RPMI8226 (cell line): ENCODE results near the gene PTPRG.

ENCODE experiments used
- DNase-seq: peaks from one replicate; pipeline ENCODE4 v3.0.0-alpha.2; 2015

The PTPRG gene

DNA sequence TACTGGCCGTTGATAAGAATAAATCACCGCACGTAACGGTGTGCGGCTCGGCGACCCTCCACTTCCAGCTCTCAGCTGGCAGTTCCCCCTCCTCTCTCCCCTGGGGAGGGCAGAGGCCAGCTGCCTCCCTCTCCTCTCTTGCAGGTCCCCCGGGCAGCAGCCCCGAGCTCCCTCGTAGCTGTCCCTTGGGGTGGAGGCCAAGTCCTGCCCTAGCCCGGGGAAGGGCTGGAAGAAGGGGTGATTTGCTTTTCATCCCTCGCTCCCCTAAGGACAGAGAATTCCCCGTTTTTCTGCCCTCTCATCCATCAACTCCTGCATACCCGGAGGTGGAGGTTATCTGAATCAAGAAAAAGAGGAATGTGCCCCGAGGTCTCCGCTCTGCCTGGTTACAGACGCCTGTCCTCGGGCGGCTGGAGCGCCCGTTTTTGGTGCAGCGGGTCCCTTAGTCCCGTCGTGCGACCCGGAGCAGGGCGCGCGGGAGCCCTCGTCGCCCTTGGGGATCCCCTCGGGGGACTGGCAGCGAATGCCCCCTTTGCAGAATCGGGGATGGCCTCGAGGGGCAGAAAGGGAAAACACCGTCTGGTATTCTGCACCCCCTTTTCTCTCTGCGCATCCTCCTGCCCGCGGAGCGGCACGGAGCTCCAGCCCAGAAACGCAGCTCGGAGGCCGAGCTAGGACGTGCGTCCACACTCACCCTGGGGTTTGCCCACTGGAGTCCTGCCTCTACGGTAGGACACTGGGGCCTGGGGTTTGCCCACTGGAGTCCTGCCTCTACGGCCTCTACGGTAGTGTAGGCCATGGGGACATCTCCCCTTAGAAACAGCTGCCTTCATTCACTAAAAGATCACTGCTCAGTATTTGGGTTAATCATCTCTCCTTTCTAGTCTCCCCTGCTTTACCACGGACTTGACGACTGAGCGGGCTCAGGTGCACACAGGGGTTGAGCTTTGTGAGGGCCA lies 2.2 kb downstream of the PTPRG start:
- no peak for DNase-seq

DNA sequence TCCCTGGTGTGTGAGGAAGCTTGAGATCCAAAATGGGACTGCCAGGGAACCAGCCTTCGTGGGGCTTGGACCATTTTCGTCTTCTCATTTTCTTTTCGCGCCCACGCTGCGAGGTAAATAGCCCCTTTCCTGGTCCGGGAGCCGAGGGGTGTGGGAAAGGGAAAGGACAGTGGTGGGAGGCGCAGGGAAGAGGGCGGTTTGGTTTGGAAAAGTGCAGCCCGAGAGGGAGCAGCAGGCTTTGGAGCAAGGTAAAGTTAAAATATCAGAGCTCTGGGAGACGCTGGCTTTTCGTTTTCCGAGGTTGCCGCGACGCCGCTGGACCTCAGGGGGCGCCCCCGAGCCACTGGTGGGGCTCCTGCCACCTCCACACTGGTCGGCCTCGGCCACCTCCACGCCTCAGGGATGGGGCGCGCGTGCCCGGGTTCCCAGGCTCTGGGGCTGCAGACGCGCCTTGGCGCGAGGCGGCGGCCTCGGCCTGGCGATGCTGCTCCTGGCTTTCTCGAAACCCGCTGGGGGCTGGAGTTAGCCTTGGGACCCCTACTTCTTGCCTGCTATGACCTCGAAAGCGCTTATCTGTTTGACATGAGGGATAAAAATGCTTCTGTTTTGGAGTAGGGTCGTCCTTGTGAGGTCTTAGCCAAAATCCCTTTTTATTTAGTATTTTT lies 3.2 kb downstream of the PTPRG start:
- peak; percentile 21 for DNase-seq

DNA sequence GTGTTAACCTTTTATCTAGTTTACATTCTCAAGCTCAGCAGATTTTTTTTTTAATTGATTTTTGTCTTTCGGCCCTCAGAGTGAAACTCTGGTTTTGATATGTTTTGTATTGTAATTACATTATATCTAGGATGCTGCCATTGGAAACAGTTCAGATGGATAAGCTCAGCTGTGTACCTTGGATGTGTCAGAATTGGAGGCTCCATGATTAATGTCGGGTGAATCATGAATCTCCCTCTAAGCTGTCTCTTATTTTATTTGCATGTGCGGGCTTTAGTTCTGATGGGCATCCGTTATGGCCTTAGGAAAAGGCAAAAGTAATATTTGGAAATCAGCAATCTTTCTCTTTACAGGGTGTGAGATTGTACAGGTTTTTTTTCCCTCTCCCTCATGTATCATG lies 4.2 kb downstream of the PTPRG start:
- no peak for DNase-seq

DNA sequence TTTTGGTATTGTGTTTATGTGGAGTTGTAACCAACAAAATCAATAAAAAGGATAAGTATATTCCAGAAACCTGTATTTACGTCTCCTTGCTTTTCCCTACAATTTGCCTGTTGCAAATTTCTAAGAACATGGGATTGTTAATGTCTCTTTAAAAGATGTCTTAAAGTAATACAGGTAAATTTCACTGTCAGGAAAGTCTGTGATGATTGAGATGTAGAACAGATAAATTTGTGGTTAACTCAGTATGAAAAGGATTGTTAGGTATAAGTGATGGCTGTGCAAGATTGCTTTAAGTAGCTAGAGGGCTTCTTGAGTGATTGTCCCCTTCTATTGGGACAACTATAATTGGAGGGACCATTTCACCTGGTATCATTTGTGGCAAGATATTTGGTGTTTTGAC lies 6.8 kb downstream of the PTPRG start:
- no peak for DNase-seq

DNA sequence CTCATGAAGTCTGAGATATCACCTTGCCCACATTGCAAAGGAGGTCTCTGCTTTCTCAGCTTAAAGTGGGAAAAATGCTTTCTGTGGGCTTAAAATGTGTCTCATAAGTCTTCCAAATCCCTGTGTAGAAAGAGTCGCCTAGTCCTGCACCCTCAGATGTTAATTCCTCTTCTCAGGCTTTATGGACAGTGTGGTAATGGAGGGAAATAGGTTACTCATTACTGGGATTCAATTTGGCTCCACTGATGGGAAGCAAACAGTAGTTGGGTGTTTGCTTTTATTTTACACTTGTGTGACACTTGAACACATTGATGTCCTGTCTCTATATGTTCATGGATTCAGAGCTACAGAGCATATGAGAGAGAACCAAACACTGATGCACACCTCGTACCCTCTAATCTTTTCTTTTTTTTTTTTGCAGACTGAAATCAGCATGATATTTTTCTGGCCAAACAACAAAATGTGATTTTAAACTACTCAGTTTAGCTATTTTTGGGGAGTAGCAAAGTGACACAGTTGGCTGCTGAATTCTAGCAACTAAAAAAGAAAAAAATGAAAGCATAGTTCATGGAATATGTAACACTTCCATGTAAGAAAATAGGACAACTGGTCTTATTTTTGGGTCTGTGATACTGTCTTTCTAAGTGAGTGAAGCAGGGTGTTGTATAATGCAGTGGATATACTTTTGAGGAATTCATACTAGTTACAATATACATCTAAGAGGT lies 8.6 kb downstream of the PTPRG start:
- no peak for DNase-seq

DNA sequence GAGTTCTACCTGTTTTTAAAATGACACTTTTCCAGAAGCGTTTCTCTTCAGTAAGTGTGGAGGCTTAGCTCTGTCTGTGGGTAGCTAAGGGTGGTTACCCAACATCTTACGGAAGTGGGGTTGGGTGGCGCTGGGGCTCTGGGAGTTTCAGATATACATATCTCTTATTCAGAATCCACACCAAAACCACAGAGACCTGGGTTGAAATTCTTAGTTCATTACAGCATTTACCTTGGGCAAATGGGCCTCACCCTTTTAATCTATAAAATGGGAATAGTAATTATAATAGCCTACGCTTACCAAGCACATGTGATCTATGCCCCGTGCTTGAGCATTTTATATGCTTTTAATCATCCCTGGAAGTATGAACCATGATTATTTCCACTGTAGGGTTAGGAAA lies 9.4 kb downstream of the PTPRG start:
- no peak for DNase-seq

DNA sequence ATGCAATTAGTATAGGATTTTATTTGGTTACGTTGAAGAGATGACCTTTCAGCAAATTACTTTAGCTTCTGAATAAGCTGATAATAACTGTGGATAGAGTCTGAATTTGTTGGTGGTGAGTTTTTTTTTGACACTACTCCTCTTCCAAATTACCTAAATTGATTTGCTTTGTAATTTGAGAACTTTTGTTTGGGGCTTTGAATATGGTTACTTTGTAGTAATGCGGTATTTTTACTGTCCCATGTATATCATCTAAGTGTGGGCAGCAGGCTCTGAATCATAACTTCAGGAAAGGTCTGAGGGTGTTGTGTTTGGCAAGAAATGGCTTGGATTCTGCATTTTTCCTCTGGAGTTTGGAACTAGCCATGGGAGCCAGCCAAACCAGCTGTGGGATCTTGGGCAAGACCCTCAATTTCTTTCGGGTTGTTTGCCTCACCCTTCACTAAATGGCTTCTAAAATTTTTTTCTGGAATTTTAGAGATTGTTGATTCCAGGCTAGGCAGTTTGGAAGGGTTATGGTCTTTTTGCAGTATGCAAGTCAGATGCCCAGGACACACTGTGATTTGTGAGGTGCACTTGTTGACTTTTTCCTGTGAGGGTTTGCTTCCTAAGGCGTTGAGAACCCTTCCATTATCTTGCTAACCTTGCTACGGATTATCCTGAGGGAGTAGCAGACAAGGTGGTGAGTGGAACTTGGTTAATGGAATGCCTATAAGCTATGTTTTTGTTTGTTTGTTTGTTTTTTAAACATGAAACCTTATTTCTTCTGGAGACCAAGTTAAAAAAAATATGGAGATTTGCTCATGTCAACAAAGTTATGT lies 10.4 kb downstream of the PTPRG start:
- DNase-seq: no peak

DNA sequence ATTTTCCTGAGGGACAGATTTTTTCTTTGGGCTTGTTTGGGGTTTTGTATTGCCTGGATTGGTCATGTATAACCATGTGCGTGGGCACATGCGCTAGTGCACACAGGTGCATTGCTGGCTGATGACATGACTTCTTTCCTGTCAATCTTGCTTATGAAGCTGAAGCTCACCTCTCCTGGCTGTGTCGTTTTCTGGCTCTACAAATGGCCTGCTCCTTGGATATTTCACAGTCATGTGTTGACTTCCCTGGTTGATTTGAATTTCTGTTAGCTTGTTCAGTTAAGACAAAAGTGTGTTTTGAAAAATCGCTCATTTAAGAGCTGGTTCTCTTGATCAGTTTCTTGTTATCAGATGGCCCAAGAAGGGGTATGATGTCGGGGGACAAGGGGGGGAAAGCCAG lies 11.5 kb downstream of the PTPRG start:
- DNase-seq: no peak

DNA sequence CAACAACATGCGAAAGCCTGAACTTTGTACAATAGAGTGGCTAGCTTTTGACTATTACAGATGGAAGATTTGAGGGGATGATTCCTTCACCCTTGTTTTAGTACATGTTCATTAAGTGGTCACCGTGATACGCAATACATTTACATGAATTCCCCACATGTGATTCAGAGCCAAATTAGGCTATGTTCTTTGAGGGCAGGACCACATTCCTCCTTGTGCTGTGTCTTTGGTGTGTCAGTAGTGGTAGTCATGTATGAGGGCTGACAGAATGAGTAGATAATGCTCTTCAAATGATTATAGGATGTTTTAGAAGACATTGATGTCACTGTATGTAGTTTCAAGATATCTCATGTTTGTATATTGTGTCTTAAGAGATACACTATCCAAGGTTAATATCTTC lies 12.1 kb downstream of the PTPRG start:
- DNase-seq: no peak

DNA sequence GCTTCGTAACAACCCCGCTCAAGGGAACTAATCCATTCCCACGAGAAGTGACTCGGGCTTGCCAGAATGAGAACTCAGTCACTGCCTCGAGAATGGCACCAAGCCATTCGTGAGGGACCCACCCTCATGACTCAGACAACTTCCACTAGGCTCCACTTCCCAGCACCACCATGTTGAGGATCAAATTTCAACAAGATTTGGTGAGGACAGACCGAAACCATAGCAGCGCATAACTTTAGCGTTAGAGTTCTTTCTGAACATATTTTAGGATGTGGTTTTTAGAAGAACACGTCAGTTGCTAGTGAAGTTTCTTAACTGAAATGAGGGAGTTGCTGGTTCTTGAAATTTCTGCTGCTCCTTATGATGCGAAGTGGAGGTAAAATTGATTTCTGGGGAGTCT lies 13.5 kb downstream of the PTPRG start:
- DNase-seq: no peak

DNA sequence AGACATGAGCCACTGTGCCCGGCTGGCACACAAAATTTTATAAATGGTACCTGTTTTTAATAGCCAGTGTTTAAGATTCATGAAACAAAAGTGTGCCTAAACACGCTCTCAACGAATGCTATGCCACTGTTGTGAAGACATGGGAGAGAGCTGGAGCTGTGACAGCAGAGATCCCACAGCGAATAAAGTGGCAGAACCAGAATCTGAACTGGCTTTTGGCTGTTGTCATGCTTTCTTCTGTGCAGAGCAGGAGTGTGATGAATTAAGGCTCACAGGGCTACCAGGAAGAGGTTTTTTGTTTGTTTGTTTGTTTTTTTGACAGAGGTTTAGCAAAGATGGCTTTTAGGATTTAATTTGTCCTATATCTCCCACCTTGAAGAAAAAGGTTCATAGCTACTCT lies 14.5 kb downstream of the PTPRG start:
- no peak for DNase-seq

DNA sequence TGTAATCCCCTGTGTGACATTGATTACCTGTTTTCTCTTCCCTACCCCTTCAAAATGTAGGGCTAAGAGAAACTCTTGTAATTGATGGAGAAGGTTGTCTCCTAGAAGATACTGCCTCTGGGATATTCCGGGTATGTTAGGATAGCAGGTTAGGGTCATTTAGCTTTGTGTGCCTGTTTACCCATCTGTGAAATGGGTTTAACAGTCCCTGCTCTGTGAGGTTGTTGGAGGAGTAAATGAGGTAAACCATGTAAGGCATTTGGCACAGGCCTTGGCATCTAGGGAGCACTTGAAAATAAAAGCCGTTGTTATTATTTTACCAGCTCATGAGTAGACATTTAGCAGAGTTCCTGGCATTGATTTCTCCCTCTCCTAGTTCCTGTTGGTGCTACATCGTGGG lies 16.4 kb downstream of the PTPRG start:
- DNase-seq: no peak

DNA sequence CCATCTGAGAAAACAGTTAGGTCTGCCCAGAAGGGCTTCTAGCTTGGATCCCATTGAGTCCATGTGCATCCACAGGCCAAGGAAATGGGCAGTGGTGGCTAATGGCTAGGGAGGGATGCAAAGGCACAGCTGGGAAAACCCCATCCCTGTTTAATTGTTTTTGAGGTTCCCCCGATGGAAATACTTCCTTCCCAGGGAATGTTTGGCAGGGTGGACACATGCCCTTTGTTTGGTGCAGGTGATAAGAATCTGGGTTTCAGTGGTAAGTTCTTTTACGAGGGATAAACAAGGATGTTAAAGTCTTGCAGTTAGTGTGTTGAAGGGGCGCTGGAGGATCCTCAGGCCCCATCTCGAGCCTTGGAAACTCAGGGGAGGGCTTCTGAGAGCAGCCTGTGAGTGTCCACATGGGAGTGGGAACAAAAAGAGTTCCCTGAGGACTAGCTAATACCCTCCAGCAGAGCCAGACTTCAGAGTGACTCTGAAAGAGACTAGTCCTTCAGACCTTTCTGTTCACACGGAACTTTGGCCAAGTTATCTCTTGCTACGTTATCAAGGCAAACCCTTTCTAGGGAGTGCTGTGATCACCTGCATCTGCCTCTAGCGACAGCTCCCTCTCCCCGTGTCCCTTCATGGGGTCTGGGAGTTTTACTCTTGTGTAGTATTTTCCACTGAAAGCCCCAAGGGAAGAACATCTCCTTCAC lies 17.4 kb downstream of the PTPRG start:
- no peak for DNase-seq

DNA sequence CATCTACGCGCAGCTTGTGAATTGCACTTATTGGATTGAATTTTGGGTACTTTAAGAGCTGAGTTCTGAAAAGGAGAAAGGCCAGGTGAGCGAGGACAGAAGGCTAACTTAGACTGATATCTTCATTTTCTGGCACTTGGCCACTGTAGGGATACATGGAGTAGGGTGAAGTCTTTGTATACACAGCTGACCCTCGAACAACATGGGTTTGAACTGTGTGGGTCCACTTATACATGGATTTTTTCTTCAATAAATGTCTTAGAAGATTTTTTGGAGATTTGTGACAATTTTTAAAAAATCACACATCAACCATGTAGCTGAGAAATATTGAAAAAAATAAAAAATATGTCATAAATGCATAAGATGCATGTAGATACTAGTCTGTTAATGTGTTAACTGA lies 18.3 kb downstream of the PTPRG start:
- DNase-seq: no peak

DNA sequence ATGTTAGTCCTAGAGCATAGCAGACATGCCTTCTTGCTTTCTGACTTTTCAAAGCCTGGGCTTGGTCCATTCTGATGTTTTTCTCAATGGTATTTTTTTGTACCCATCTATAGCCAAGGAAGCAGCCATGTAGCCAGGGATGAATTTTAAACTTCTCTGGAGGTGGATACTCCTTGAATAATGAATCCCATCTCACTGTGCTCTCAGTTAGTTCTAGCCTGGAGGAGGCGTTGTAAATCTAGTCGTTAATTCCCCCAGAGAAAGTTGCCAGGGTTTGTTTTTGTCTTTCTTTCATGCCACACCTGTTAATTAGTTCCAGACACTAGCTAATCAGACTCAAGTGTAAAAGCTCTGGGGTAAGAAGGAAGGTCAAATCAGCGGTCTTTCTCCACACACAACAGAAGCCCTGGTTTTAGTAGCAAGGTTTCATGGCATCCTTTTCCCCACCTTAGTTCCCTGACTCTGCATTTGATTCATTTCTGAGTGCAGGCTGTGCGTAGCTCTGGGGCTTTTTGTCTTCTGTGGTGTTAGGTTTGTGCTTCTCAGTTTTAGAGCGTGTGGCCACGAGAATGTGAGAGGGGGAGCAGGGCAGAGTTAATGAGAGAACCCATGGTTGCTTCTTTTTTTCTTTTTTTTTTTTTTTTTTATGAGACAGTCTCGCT lies 19.7 kb downstream of the PTPRG start:
- no peak for DNase-seq

DNA sequence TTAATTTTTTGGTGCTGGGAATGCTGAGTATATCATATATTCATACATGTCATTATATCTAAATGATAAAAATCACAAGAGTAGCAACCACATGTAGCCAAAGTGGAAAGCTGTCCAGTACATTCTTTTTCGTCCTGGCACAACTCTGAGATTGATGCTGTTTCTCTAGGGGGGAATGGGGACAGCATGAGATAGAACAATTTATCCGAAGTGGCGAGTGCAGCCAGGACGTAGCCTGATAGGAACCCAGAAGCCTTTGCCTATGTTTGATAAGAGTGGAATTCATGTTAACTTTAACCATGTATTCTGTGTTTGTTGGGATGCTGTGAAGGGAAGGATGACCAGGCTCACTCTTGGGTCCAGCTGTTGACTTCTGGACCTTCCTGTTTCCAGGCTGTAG lies 20.9 kb downstream of the PTPRG start:
- no peak for DNase-seq

DNA sequence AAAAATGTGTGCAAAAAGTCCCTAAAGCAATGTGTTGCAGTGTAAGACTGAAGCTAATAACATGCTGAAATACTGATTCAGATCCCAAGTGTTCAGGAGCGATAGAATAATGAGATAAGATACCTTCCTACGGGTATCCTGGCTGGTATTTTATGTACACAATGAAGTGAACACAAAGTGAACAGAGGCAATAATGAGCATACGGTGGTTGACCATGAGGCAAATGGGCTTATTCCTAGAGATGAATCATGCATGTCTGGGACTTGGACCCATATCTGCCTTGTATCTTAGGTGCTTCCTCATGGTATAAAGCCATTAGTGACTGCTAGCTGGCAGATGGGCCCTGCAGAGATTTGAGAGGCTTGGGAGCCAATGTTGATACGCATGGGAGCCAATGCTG lies 21.5 kb downstream of the PTPRG start:
- DNase-seq: no peak

DNA sequence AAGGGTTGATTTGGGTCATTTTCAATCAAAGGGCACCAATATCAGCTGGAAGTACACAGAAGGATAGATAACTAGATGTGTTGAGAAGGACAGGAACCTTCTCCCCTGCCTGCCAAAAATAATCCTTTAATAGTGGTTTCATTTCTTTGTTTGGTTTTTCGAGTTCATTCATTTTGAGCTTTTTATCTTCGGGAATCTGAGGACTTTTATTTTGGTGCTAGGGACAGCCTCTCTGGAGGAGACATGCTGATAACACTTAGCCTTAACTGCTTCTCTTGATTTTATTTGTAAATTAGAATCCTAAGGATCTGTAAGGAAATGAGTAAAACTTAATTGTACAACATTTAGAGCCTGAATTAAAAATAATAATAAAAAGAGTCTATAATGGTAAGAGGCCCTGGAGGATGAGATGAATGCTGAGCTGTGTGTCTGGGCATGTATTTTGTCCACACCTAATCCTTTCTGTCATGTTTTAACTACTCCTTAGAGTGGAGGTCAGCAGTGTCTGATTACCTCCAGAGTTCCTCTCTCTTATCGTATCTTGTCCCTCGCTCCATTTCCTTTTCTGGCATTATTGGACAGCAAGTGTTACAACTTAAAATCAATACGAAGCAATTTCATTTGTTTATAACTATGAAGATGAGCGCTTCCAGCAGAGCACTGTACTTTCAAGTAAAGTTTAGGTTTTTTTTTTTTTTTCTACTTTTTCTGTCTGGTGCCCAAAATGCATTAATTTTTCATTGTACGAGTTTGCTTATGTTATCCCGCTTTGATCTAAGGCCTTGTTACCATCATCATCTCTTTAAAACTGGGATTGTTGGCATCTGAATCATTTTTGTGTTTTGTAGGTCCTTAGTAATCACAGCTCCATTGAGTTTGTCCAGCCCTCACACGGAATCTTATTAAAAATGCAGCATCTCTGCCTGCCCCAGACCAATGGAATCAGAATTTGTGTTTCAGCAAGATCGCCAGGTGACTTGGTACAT lies 22.8 kb downstream of the PTPRG start:
- DNase-seq: no peak

DNA sequence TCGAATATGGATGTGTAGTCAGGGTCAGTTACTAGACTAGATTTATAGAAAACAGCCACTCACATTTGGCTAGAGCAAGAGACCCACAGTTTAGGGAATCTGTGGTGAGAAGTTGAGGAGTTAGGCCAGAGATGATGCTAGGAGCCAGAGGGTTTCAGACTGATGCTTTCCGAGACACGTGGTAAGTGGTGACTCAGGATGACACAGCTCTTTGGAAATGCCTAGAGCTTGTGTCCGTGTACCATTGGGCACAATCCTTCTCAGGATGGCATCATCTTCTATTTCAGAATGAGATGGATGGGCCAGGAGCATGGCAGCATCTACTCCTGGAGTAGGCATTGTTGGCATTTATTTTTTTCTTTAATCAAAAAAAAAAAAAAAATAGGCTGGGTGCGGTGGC lies 28.5 kb downstream of the PTPRG start:
- DNase-seq: no peak

DNA sequence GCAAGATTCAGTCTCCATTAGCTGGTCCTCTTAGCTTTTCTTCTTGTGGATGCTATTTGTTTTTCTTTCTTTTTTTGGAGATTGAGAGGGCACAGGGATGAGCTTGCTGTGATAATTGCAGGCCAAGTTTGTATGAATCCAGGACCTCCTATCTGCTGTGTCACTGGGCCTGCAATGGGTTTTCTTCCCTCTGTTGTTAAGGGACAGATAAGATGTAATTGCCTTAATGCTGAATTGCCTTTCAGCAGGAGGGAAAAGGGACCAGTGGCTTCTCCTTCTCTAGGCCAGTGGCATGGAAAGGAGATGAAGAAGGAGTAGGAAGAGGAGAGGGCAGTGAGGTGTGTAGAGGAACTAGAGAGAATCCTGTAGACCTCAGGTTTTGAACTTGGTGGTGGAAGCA lies 29.9 kb downstream of the PTPRG start:
- no peak for DNase-seq
